Measurements from ENCODE around the gene PLCL2.

The PLCL2 gene

DNA sequence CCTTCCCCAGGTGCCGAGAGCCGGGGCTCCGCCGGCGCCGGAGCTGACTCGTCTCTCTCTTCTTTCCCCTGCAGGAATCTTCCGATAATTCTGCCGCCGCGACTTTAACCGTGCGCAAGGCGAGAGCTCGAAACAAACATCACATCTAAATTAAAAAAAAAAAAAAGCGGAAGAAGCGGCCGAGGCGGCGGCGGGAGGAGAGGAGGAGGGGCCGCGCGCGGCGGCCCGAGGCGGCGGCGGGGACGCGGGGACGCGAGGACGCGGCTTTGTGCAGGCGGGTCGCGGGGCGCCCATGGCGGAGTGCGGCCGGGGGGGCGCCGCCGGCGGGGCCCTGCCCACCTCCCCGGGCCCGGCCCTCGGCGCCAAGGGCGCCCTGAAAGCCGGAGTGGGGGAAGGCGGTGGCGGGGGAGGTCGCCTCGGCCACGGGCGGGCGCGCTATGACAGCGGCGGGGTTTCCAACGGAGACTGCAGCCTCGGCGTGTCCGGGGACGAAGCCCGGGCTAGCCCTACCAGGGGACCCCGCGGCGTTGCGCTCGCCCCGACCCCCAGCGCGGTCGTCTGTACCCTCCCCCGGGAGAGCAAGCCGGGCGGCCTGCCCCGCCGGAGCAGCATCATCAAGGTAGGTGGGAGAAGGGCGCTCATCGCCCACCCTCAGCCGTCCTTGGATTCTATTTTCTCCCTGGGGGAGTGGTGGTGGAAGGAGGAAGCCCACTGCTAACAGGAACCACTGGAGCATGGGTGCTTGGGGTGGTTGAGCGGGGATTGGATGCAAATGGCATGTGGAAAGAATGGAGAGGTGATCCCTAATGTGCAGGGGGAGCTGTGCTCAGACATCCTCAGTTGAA lies at the start of gene PLCL2:
Gene PLCL2 (plus strand): TSS at position 208 of the 845 bp plus-strand sequence. CDS start 85 bp downstream, at position 293.
- TF ChIP-seq ZNF274 (IDR thresholded peaks at IDR 0.05; ENCODE audit: low read depth, low read length): no peak
- H3K4me3 ChIP-seq (ENCODE audit: low read length): peak within 1 kb of the TSS; percentile 88

DNA sequence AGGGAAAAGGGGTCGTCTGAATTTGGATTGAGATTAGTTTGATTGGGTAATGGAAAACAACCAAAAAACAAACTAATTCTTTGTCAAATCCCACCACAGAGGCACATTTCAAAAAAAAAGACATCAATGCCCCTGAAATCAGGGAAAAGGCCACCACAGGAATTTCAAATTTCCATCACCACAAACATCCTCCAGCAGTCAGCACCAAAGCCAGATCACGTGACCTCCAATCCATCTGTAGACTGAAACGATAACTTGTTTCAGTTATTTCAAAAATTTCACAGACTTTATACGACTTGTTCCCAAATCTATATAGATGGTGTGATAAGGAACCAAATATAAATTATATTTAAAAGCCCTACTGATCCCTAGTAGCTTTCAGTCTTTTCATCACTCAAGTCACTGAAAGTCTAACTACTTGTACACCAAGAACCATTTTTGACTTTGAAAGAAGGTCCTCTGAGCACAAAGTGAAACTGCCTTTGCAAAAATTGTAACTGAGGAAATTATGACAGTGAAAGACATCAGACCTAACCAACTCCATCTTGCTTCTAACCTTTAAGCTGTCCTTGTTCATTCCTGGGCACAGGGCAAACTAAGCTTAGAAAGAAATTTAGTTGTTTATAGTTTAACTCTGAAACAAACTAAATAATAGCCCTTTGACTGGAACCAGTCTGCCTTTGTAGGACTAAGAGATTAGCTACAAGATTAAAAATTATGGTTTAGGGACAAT lies 48.1 kb upstream of the PLCL2 start:
- no peak overlapping the region for H3K4me3 ChIP-seq (ENCODE audit: low read length)

DNA sequence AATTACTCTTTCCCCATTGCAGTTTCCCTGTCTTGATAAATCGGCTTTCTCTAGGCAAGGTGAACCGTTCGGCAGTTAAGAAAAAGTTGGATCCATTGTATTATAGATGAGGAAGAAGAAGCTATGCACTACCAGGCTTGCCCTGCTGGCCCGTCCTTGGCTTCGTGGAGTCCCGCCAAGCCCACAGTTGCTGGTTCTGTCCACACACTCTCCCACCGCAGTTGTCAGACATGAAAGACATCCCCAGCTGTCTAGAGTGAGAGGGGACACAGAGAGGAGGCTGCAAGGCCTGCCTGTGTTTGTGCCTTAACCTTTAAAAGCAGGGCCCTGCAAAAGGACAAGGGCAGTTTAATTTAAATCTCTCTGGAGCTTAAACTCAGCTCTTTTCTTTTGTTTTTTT lies 47.2 kb upstream of the PLCL2 start:
- no peak for TF ChIP-seq ZNF274 (IDR thresholded peaks at IDR 0.05; ENCODE audit: low read depth, low read length)
- no peak overlapping the region for H3K4me3 ChIP-seq (ENCODE audit: low read length)

More for the DNA sequence above, 48.1 kb upstream of the PLCL2 start:
- TF ChIP-seq ZNF274 (IDR thresholded peaks at IDR 0.05; ENCODE audit: low read depth, low read length): no peak

DNA sequence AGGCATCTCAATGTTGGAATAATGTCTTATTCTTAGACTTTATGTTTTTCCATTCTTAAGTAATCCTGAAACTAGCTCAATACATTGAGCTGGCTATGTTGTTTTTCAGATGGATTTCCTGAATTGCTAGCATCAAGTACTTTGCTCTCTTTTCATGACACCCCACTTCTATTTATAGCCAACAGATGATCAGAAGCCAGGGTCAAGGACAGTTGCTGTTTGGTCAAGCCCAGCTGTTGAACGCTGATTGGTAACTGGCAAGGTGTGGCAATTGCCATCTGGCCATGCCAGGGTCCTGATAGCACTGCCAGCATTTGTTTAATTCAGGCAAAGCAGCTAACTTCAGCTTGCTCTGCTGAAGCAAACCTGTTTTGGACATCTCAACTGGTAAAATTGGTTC lies 46.2 kb upstream of the PLCL2 start:
- no peak overlapping the region for H3K4me3 ChIP-seq (ENCODE audit: low read length)
- no peak for TF ChIP-seq ZNF274 (IDR thresholded peaks at IDR 0.05; ENCODE audit: low read depth, low read length)

DNA sequence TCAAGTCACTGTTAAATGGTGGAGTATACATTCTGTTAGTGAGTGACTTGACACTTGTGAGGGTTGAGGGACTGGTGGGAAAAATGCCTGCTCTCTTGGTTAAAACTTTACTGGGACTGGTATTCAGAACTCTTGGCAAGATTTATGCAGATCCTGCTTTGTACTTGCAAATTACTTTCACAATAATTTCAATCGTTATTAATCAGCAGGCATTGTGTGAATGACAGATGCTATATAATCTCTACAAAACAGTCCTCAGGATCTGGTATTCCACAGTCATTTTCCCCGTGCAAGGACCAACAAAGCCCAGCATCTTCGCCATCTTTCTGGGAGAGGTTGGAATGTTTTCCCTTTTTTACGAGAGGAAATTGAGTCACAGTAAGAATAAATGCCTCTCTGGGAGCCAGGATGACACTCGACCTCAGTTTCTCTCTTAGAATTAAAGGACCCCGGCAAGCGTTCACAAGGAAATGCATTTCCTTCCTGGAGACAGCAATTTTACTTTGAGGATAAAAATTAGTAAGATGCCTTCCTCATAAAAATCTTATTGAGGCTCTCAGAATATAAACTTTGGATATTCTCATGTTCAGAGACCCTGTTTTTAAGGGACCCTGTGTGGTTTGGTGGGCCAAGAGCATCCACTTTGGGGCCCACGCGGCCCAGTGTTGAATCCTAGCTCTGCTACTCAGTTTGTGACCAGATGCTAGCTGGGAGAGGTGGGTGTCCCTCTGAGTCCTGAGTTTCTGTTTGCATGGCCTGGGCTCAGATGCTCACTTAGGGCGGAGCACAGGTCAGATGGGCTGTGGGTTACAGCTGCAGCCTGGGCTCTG lies 45.3 kb upstream of the PLCL2 start:
- H3K4me3 ChIP-seq (ENCODE audit: low read length): no peak overlapping the region
- no peak for TF ChIP-seq ZNF274 (IDR thresholded peaks at IDR 0.05; ENCODE audit: low read depth, low read length)

DNA sequence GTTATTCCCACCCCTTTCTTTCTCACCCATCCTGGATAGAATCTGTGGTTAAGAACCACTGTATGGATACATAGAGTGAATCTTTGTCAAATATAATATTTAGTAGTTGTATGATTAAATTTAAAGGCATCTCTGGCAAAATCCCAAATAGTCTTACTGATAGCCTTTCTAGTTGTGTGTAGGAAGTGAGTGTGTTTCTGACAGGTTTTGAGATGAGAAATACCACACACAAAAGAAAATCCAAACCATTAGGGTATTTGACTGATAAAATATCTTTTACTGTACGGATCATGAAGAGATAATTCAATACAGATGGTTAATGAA lies 44.7 kb upstream of the PLCL2 start:
- no peak overlapping the region for H3K4me3 ChIP-seq (ENCODE audit: low read length)
- TF ChIP-seq ZNF274 (IDR thresholded peaks at IDR 0.05; ENCODE audit: low read depth, low read length): no peak

GRCh38 chr3:16841041-16841753 lies 43.6 kb upstream of the PLCL2 start:
- no peak for TF ChIP-seq ZNF274 (IDR thresholded peaks at IDR 0.05; ENCODE audit: low read depth, low read length)
- H3K4me3 ChIP-seq (ENCODE audit: low read length): no peak overlapping the region

DNA sequence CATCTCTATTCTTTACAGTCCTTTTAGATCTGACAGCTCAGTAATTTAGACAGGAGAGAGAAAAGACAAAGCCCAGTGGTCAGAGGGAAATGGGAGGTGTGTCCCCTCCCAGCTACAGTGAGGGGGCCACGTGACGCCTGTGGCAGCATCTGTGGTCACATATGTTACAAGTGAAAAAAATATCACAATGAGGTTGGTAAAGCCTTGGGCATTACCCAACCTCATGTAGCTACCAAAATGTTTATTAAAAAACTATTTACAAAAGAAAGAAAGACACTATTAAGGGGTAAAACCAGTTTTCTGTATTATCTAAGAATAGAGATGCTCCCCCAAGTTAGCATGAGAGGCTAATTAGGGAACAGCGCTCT lies 42.9 kb upstream of the PLCL2 start:
- peak overlapping the region; percentile 39; the same call in 1 of the 2 replicates for H3K4me3 ChIP-seq (ENCODE audit: low read length)
- no peak for TF ChIP-seq ZNF274 (IDR thresholded peaks at IDR 0.05; ENCODE audit: low read depth, low read length)

DNA sequence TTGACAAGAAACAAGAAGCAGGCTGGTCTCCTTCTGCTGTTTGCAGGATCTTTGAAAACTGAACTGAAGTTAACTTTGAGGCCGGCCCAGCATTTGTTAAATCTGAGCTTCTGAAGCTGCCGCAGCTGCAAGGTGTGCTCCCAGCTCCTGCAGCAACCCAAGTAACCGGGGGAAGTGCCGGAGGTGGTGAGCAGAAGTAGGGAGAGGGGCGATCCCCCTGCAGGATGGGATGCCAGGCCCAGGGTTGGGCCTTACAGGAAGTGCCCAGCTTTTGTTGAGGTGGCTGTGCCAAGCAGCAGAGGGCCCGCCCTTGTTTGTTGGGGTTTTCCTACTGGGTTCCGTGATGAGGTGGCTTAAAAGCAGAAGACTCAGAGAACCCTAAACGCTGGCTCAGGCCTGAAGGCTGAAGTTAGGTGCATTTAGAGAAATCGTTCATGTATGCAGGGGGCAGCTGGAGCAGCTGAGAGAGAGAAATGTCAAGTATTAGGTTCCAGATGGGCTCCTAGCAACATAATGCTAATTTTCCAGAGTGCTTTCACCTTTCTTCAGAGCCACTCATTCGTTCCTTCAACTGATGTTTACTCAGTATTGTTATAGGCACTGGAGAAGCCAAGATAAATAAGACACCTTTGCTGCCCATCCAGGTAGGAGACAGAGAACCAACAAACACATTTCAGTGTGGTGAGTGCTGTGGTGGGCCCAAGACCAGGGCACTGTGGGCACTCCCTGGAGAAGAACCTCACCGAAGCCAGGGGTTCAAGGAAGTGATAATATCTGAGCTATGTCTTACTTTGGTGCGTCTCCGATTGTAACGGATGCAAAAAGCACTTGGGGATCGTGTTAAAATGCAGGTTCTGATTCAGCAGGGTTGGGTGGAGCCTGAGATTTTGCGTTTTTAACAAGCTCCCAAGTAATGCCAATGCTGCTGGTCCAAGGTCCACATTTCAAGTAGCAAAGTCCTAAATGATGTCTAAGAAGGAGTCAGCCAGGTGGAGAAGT lies 42.2 kb upstream of the PLCL2 start:
- no peak for TF ChIP-seq ZNF274 (IDR thresholded peaks at IDR 0.05; ENCODE audit: low read depth, low read length)
- H3K4me3 ChIP-seq (ENCODE audit: low read length): peak overlapping the region; percentile 39; the same call in 1 of the 2 replicates

DNA sequence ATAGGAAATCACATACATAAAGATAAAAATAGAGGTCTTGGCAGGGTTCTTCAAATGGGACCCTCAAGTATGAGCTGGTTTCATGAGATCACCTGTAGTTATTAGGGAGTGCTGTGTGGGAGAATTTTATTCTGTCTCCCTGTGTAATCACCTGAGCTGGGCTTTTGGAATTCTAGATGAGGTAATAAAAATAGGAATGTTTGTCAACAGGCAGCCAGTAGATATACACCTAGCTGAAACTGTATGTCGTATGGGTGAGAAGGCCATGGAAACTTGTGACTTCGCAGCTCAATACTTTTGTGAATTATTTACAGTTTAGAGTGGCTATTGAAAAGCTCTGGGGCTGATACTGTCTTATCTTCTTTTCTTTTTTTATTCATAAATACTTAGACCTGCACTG lies 40.5 kb upstream of the PLCL2 start:
- TF ChIP-seq ZNF274 (IDR thresholded peaks at IDR 0.05; ENCODE audit: low read depth, low read length): no peak
- no peak overlapping the region for H3K4me3 ChIP-seq (ENCODE audit: low read length)

DNA sequence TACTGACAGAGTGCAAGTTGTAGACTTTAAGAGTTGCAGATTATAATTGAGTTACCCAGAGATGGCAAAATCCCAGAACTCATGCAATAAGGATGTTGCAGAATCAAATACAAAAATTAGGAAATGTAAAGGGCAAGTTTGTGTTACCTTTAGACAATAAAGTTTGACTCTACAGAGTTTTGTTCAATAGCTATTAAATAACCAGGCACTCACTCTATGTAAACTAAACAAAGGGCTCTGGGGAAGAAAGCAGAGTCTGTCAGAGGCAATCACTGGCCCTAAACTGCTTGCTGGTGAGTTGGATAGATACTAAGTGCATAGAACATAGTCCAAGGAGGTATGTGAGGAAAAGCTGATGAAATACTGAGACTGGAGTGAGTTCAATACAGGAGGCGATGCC lies 40.0 kb upstream of the PLCL2 start:
- H3K4me3 ChIP-seq (ENCODE audit: low read length): no peak overlapping the region
- TF ChIP-seq ZNF274 (IDR thresholded peaks at IDR 0.05; ENCODE audit: low read depth, low read length): no peak

- H3K4me3 ChIP-seq (ENCODE audit: low read length): no peak overlapping the region
- TF ChIP-seq ZNF274 (IDR thresholded peaks at IDR 0.05; ENCODE audit: low read depth, low read length): no peak
Observed at GRCh38 chr3:16846373-16847080, 38.2 kb upstream of the PLCL2 start.

Measured in GM08714 (cell line).